GM06990 (cell line): Measurements from ENCODE around the gene SIN3B.

ENCODE experiments used
- DNase-seq: peaks from one replicate; pipeline ENCODE4 v3.0.0-alpha.2; 2011; ENCODE audit not compliant: insufficient read length; ENCODE audit errors: extremely low read depth
- H3K27me3 ChIP-seq: replicated peaks from 2 replicates; pipeline ENCODE4 v1.6.0; 2011; ENCODE audit warnings: low read length; ENCODE audit not compliant: control insufficient read depth, insufficient read depth
- H3K36me3 ChIP-seq: 2 replicates; pipeline ENCODE4 v1.5.1; 2011; ENCODE audit warnings: low read length; ENCODE audit not compliant: control insufficient read depth, insufficient read depth
- H3K4me3 ChIP-seq: replicated peaks from 2 replicates; pipeline ENCODE4 v1.5.1; 2011; ENCODE audit warnings: low read depth, mild to moderate bottlenecking, control low read depth, low read length
- CTCF ChIP-seq: IDR thresholded peaks from 2 replicates; pipeline ENCODE4 v1.5.1; 2011; ENCODE audit warnings: low read length, control low read depth, mild to moderate bottlenecking, inconsistent platforms; ENCODE audit not compliant: insufficient read depth, poor library complexity, severe bottlenecking

The SIN3B gene

DNA sequence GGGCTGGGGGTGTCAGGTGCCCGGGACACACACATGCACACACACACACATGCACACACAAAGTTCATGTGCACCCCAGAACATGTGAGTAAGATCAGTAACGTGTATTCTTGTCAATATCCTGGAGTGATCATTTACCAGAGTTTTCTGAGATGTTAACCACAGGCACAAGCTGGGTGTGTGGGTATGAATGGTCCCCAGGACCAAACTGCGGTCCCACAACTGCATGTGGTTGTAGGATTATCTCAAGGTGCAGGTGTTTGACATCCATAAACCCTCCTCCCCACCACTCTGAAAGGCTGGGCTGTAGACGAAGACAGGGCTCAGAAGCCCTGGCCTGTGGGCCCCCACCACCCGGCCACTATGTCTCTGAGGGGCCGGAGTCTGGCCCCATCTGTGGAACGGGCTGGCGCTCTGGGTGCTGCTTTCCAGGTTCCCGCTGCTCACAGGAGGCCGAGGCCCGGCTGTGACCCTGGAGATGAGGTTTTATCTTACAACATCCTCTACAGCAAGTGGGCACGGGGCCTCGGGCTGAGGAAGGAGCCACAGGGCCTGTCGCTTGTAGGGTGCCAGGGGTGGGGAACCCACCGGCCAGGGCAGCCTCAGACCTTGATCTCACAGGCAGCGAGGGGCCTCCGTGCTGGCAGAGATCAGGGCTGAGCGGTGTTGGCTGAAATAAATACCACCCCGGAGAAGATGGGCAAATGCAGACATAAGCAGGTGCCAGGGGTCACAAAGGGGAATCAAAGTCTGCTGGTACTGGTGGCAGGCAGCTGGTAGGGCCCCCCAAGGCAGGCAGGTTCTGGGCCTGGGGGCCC is 63.9 kb downstream of the SIN3B start:
- Histone ChIP-seq H3K27me3 (no peaks in the 10 kb centered on the region), H3K4me3 (no peak overlapping the region), H3K36me3 (no peaks in the 10 kb centered on the region)
- TF ChIP-seq CTCF, result no peak
- DNase-seq, result no peak

- Histone ChIP-seq H3K4me3 (no peak overlapping the region), H3K27me3 (no peaks in the 10 kb centered on the region), H3K36me3 (no peaks in the 10 kb centered on the region)
- peak; percentile 58 for DNase-seq
- TF ChIP-seq CTCF, result no peak
Measured at GRCh38 chr19:16893686-16893989, 64.4 kb downstream of the SIN3B start.

DNA sequence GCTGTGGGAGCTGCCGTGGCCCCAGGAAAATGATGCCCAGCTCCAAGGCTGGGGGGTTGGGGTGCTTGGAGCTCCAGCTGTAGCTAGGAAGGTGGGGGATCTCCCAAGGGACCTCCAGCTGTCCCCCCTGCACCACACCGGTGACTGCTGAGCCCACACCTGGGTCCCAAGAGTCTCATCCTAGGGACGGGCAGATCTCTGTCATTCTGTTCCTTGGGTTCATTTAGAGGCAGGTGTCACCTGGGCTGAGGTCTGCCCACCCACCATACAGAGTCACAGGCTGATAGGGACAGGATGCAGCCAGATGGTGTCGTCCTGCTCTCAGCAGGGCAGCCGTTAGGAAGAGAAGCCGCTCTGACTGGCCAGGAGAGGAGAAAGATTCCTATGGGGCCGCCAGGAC is 64.9 kb downstream of the SIN3B start:
- no peaks in the 10 kb centered on the region for H3K27me3 ChIP-seq
- no peak for DNase-seq
- no peak overlapping the region for H3K4me3 ChIP-seq
- TF ChIP-seq CTCF, result no peak
- H3K36me3 ChIP-seq, result no peaks in the 10 kb centered on the region

GRCh38 chr19:16895467-16896145 is 66.4 kb downstream of the SIN3B start:
- H3K4me3 ChIP-seq, result no peak overlapping the region
- no peaks in the 10 kb centered on the region for H3K27me3 ChIP-seq
- H3K36me3 ChIP-seq, result no peaks in the 10 kb centered on the region
- no peak for DNase-seq
- no peak for TF ChIP-seq CTCF

DNA sequence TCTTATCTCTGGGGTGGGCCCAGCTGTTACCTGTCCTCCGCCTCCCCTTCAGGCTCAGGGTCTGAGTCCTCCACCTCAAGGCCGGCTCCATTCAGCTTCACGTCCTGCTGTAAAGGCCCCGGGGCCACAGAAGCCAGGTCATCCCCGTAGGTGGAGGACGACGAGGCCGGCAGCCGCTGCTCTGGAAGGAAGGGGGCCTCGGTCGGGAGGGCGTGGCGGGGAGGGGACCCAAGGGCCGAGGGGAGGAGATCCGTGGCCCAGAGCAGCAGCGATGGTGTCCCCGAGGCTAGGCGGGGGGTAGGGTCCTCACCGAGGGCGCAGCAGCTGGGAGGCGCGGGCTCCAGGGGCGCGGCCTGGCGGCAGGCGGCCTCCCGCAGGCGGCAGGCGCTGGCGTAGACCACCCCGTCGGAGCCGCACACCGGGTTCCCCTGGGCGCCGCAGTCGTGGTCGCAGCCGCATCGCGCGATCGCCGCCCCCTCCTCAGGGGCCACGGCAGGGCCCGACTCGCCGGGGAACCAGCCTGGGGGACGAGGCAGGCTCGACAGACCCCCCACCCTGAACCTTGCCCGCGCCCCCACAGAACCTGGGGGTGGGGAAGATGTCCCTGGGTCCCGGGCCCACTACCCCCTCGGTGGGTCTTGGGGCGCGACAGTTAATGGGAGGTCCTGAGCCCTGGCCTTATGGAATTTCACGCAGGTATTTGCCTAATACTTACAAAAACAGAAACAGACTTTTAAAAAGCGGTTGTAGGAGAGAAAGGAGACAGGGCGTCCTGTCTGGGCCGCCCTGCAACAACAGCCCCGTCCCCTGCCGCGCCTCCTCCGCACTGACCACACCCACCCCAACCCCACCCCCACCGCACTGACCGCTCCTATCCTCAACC is 67.2 kb downstream of the SIN3B start:
- peak overlapping the region; percentile 52 for H3K4me3 ChIP-seq
- no peaks in the 10 kb centered on the region for H3K36me3 ChIP-seq
- no peaks in the 10 kb centered on the region for H3K27me3 ChIP-seq
- TF ChIP-seq CTCF, result no peak
- DNase-seq, result no peak
